Measurements from ENCODE around the gene RASA3. TPM values are rescaled to one million over a fixed set of nuclear protein-coding genes. Genes with fewer than 3 reads are reported as not detected.

Gene RASA3
- total RNA-seq, 1 donor from 2014 or later: 44.8 TPM

DNA sequence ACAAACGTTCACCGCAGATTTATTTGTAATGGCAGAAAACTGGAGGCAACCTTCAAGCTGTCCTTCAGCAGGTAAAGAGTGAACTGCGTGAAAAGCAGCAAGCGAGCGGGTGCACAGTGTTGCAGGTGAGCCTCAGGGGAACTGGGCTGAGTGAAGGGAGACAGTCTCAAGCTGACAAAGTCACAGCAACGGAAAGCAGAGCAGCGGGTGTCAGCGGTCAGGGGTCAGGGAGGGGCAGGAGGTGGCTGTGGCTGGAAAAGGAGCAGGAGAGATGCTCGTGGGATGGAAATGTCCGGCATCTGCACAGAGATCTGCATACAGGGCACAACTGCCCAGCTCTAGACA is 8.5 kb upstream of the RASA3 start:
- no peak overlapping the region for H3K27ac Mint-ChIP-seq (ENCODE audit: unreplicated experiment)
- TF ChIP-seq, protein P1, sequence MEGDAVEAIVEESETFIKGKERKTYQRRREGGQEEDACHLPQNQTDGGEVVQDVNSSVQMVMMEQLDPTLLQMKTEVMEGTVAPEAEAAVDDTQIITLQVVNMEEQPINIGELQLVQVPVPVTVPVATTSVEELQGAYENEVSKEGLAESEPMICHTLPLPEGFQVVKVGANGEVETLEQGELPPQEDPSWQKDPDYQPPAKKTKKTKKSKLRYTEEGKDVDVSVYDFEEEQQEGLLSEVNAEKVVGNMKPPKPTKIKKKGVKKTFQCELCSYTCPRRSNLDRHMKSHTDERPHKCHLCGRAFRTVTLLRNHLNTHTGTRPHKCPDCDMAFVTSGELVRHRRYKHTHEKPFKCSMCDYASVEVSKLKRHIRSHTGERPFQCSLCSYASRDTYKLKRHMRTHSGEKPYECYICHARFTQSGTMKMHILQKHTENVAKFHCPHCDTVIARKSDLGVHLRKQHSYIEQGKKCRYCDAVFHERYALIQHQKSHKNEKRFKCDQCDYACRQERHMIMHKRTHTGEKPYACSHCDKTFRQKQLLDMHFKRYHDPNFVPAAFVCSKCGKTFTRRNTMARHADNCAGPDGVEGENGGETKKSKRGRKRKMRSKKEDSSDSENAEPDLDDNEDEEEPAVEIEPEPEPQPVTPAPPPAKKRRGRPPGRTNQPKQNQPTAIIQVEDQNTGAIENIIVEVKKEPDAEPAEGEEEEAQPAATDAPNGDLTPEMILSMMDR (IDR thresholded peaks at IDR 0.05): no peak
- H3K27me3 Mint-ChIP-seq (ENCODE audit: unreplicated experiment): peaks cover 2% of the 10 kb centered on the region
- H3K36me3 Mint-ChIP-seq (ENCODE audit: unreplicated experiment): no peaks in the 10 kb centered on the region
- H3K4me3 Mint-ChIP-seq (ENCODE audit: unreplicated experiment): no peak overlapping the region
- DNase-seq (ENCODE audit: extremely low spot score, unreplicated experiment): no peak
- H3K9me3 Mint-ChIP-seq (ENCODE audit: unreplicated experiment): no peaks in the 10 kb centered on the region
- H3K4me1 Mint-ChIP-seq (ENCODE audit: unreplicated experiment): peaks cover 4% of the 10 kb centered on the region

- no peak for DNase-seq (ENCODE audit: extremely low spot score, unreplicated experiment)
- H3K4me3 Mint-ChIP-seq (ENCODE audit: unreplicated experiment): no peak overlapping the region
Observed at GRCh38 chr13:114140131-114140905, 7.9 kb upstream of the RASA3 start.

DNA sequence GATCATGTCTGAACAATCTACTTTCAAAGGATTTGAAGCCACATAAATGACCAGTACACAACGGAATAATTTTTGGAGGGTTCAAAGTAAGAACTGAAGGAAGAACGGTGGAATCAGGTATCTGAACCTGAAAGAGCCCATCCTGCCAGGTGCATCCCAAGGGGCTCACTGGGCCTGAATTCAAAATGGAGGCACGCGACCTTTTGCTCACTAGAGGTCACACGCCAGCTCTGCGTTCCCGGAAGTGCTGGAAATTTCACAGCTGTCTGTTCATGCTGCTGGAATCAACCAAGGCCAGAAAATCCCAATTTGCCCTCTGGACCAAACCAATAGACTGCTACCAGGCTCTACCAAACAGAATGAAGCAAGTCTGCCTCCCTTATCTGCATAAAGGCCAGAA is 4.2 kb upstream of the RASA3 start:
- DNase-seq (ENCODE audit: extremely low spot score, unreplicated experiment): no peak
- H3K27ac Mint-ChIP-seq (ENCODE audit: unreplicated experiment): no peak overlapping the region
- no peak overlapping the region for H3K4me3 Mint-ChIP-seq (ENCODE audit: unreplicated experiment)
- peaks cover 2% of the 10 kb centered on the region for H3K27me3 Mint-ChIP-seq (ENCODE audit: unreplicated experiment)
- TF ChIP-seq, protein P1 (IDR thresholded peaks at IDR 0.05): no peak
- no peaks in the 10 kb centered on the region for H3K36me3 Mint-ChIP-seq (ENCODE audit: unreplicated experiment)
- no peaks in the 10 kb centered on the region for H3K9me3 Mint-ChIP-seq (ENCODE audit: unreplicated experiment)
- H3K4me1 Mint-ChIP-seq (ENCODE audit: unreplicated experiment): peaks cover 6% of the 10 kb centered on the region

More at GRCh38 chr13:114140131-114140905, 7.9 kb upstream of the RASA3 start:
- Mint-ChIP-seq H3K27ac (ENCODE audit: unreplicated experiment) (no peak overlapping the region), H3K36me3 (ENCODE audit: unreplicated experiment) (no peaks in the 10 kb centered on the region), H3K4me1 (ENCODE audit: unreplicated experiment) (peaks cover 4% of the 10 kb centered on the region), H3K9me3 (ENCODE audit: unreplicated experiment) (no peaks in the 10 kb centered on the region), H3K27me3 (ENCODE audit: unreplicated experiment) (peaks cover 2% of the 10 kb centered on the region)
- TF ChIP-seq, protein P1 (IDR thresholded peaks at IDR 0.05): no peak

- no peak for DNase-seq (ENCODE audit: extremely low spot score, unreplicated experiment)
- H3K9me3 Mint-ChIP-seq (ENCODE audit: unreplicated experiment): no peaks in the 10 kb centered on the region
Observed at GRCh38 chr13:114135731-114136171, 3.3 kb upstream of the RASA3 start.

GRCh38 chr13:114134944-114135610 is 2.7 kb upstream of the RASA3 start:
- Mint-ChIP-seq H3K9me3 (ENCODE audit: unreplicated experiment) (no peaks in the 10 kb centered on the region), H3K27me3 (ENCODE audit: unreplicated experiment) (no peaks in the 10 kb centered on the region), H3K4me1 (ENCODE audit: unreplicated experiment) (peaks cover 13% of the 10 kb centered on the region), H3K27ac (ENCODE audit: unreplicated experiment) (no peak overlapping the region), H3K4me3 (ENCODE audit: unreplicated experiment) (no peak overlapping the region), H3K36me3 (ENCODE audit: unreplicated experiment) (no peaks in the 10 kb centered on the region)
- DNase-seq (ENCODE audit: extremely low spot score, unreplicated experiment): no peak
- TF ChIP-seq, protein P1 (IDR thresholded peaks at IDR 0.05): no peak

More at GRCh38 chr13:114135731-114136171, 3.3 kb upstream of the RASA3 start:
- peaks cover 10% of the 10 kb centered on the region for H3K4me1 Mint-ChIP-seq (ENCODE audit: unreplicated experiment)
- no peaks in the 10 kb centered on the region for H3K36me3 Mint-ChIP-seq (ENCODE audit: unreplicated experiment)
- H3K4me3 Mint-ChIP-seq (ENCODE audit: unreplicated experiment): no peak overlapping the region
- TF ChIP-seq, protein P1 (IDR thresholded peaks at IDR 0.05): no peak
- H3K27me3 Mint-ChIP-seq (ENCODE audit: unreplicated experiment): peaks cover 2% of the 10 kb centered on the region
- no peak overlapping the region for H3K27ac Mint-ChIP-seq (ENCODE audit: unreplicated experiment)
